ENCODE measurements around the gene KCTD3. TPM values are rescaled to one million over a fixed set of nuclear protein-coding genes. Genes with fewer than 3 reads are reported as not detected.

KCTD3 gene
- total RNA-seq, 1 experiment from 2014 or later: 46.7 TPM

GRCh38 chr1:215640429-215641148 is 73.5 kb downstream of the KCTD3 start:
- intact Hi-C loops (cut with micrococcal nuclease): no loop called here
- POLR2A ChIA-PET: no interaction called here
- Histone ChIP-seq H4K20me1 (ENCODE audit: insufficient read depth) (no peaks in the 10 kb centered on the region), H3K36me3 (ENCODE audit: control insufficient read depth in 1 of 2, insufficient read depth in 2 of 2, low read length in 2 of 2) (no peaks in the 10 kb centered on the region), H3K79me2 (ENCODE audit: insufficient read depth, low read length) (no peaks in the 10 kb centered on the region), H3K9me3 (ENCODE audit: control insufficient read depth in 1 of 2, insufficient read depth in 1 of 2, low read depth in 1 of 2, low read length in 2 of 2) (no peaks in the 10 kb centered on the region), H3K4me3 (replicated peaks in 1 of 2; ENCODE audit: low read depth in 1 of 2, low read length in 2 of 2) (no peak overlapping the region), H3K9ac (ENCODE audit: low read length) (no peak overlapping the region), H2AFZ (ENCODE audit: low read depth, low read length, poor library complexity, severe bottlenecking) (no peak overlapping the region), H3K27ac (ENCODE audit: low read depth, low read length) (no peak overlapping the region), H3K27me3 (ENCODE audit: insufficient read depth, low read length) (no peaks in the 10 kb centered on the region), H3K4me1 (ENCODE audit: control insufficient read depth in 1 of 2, insufficient read depth in 2 of 2, low read length in 2 of 2) (no peaks in the 10 kb centered on the region), H3K4me2 (ENCODE audit: low read length) (no peak overlapping the region), H3K9me2 (ENCODE audit: insufficient read depth) (no peaks in the 10 kb centered on the region)
- BruUV-seq (replicated peaks): no TSS peak
- DNase-seq (ENCODE audit: low read depth, low spot score): no peak
- TF ChIP-seq ATF3 (IDR thresholded peaks at IDR 0.05) (no peak), CBX3 (IDR thresholded peaks at IDR 0.05; ENCODE audit: low read depth) (no peak), REST (IDR thresholded peaks at IDR 0.05; ENCODE audit: low read depth) (no peak), MAX (IDR thresholded peaks at IDR 0.05) (no peak), EZH2 (IDR thresholded peaks at IDR 0.05) (no peak), EZH2phosphoT487 (IDR thresholded peaks at IDR 0.05; ENCODE audit: borderline replicate concordance) (no peak), JUND (IDR thresholded peaks at IDR 0.05) (no peak), ZNF274 (IDR thresholded peaks at IDR 0.05; ENCODE audit: low read depth, low read length) (no peak), SRF (IDR thresholded peaks at IDR 0.05; ENCODE audit: low read depth) (no peak), ZFX (IDR thresholded peaks at IDR 0.05) (no peak), YY1 (IDR thresholded peaks at IDR 0.05; ENCODE audit: extremely low read depth, insufficient replicate concordance, low read depth, low read length) (no peak), SIN3A (IDR thresholded peaks at IDR 0.05; ENCODE audit: low read depth) (no peak)
- CTCF ChIA-PET: no interaction called here
- RAD21 ChIA-PET (ENCODE audit: low non-redundant PET in 1 of 2, low total read pairs in 2 of 2, uncharacterized antibody in 2 of 2, unreplicated experiment in 2 of 2): no interaction called here
- ATAC-seq: no peak
